Stomach (tissue), 4 donors: ENCODE data around the gene VAPB.

Experiments used
- POLR2A ChIP-seq, 4 donors: fragments of 450-650 bp; IDR thresholded peaks; one replicate each; pipeline ENCODE4 v1.6.1; 2016; ENCODE audit warnings: antibody characterized with exemption in 4 of 4, control low read depth in 2 of 4, mild to moderate bottlenecking in 1 of 4, moderate library complexity in 1 of 4
- POLR2AphosphoS5 ChIP-seq, 3 donors: sonication (generic); formaldehyde crosslinking; IDR thresholded peaks; one replicate each; pipeline ENCODE4 v1.6.1; 2016; ENCODE audit warnings: antibody characterized with exemption in 3 of 3

DNA sequence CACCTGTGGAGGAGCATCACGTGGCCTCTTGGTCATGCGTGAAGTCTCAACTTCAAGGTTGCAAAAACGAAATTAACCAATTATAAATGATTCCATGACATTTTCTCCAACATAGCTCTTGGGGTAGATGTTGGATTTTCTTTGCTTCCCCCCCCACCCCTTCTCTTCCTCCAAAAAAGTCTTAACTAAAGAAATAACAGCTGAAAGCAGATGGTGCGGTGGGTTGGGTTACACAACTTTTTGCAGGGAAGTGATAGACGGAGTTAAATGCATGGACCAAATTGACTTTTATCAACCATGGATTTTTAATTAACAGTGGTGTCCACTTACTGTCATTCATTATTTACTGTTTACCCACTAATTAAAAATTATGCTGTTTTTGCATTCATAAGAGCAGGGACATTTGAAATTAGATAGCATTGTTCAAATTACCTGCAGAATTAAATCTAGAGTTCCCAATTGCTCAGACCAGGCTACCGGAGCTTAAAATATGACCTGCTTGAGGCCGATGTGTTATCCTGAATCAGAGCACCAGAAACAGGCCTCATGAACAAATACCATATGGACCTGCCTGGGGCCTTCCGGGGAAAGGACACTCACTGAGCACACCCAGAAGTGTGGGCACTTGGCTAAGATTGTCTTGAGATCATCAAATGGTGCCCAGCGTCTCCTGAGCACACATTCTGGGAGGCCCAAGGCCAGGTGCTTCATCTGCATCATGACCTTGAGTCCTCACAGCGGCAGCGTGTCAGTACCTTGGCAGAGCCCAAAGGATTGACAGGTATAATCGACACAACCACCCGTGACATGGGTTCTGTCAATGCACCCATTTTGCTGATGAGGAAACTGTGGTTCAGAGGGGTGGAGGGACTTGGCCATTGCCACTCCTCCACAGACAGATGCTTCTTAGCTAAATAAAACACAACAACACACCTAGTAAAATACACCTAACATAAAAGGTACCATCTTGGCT is 84.7 kb downstream of the VAPB start:
- TF ChIP-seq POLR2AphosphoS5 (IDR thresholded peaks at IDR 0.05) = no peak
- no peak for TF ChIP-seq POLR2A (IDR thresholded peaks at IDR 0.05)
